ENCODE results near the gene HMCN2.

HMCN2 gene

DNA sequence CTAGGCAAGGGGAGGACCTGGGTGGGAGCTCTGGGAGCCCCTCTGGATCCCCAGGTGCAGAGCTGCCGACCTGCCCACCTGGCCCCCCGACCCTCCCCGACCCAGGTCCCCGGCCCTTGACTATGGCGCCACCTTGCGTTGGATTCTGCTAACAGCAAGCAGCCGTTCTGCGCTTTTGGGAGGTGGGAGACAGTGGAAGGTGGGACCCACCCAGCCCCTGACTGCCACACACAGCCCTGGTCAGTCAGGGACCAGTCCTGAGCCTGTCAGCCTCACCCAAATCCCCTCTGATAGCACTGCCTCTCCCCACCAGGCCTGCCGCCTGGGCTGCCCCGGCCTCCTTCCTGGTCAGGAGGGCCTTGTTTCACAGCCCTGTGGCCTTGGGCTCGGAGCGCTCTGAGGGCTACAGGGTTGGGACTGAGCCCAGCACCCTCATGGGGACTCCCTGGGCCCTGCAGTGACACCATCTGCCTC lies 77.9 kb downstream of the HMCN2 start:
- peak; percentile 8 to 24 (median 12) for DNase-seq (ENCODE audit: low read depth in 2 of 3, low spot score in 1 of 3)

DNA sequence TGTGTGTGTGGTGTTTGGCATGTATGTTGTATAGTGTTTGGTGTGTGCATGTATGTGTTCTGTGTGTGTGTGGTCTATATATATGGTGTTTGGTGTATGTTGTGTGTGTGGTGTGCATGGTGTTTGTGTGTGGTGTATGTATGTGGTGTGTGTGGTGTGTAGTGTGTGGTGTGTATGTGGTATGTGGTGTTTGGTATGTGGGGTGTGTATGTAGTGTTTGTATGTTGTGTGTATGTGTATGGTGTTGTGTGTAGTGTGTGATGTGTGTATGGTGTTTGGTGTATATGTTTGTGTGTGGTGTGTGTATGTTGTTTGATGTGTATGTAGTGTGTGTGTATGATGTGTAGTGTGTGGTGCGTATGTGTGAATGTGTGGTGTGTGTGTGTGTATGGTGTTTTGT lies 78.8 kb downstream of the HMCN2 start:
- no peak for DNase-seq (ENCODE audit: low read depth in 2 of 3, low spot score in 1 of 3)

DNA sequence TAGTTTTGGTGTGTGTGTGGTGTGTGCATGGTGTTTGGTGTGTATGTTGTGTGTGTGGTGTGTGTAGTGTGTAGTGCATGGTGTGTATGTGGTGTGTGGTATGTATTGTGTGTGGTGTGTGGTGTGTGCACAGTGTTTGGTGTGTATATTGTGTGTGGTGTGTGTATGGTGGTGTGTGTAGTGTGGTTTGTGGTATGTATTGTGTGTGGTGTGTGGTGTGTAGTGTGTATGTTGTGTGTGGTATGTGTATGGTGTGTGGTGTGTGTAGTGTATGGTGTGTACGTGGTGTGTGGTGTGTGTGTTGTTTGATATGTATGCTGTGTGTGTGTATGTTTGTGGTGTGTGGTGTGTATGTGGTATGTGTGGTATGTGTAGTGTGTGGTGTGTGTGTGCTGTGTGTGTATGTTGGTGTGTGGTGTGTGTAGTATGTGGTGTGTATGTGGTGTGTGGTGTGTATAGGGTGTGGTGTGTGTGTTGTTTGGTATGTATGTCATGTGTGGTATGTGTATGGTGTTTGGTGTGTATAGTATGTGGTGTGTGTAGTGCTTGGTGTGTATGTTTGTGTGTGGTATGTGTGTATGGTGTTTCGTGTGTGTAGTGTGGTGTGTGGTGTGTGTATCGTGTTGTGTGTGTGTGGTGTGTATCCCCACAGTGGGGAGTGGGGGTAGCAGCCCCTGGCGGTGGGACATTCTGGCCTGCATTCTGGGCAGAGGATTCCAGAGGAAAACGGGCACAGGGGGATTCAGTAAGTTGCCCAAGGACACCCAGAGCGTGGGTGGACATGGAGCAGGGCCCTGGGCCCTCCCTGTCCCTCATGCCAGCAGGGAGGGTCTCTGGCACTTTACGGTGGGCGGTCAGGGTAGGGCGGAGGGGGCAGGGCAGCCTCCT lies 79.7 kb downstream of the HMCN2 start:
- no peak for DNase-seq (ENCODE audit: low read depth in 2 of 3, low spot score in 1 of 3)

DNA sequence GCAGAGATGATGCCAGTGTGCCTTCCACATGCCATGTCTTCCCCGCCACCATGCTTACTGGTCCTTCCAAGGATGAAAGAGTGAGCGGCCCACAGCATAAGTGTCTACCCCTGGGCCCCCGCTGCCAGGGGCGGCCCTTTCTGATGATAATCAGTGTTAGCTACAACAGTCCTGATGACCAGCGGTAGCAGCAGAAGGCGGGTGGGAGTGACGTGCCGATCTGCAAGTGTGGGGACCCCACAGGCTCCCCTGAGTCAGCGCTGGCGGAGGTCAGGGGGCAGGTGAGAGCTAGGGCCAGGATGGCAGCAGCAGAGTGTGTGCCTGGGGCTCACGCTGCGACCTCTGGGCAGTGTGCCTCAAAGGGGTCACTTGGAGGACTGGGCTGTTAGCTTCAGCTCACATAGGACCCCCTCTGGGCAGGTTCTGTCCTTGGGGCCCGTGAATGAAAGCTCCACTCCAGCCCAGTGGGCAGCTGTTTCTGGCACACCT lies 80.4 kb downstream of the HMCN2 start:
- DNase-seq (ENCODE audit: low read depth in 2 of 3, low spot score in 1 of 3) = no peak

DNA sequence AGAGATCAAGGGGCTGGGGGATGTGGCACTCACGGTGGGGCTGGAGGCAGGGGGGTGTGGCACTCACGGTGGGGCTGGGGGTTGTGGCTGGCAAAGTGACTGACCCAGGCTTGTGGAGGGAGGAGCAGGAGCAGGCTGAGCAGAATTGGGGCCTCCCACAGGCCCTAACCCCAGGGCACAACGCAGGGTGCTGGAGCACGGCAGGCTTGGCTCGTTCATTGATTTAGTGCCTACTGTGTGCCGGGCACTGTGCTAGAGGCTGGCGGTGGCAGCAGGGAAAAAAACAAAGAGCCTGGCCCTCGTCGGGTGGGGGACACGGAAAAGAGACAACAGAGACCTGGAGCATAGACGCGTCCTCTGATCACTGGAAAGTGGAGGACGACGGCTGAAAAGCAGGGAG lies 80.9 kb downstream of the HMCN2 start:
- no peak for DNase-seq (ENCODE audit: low read depth in 2 of 3, low spot score in 1 of 3)

DNA sequence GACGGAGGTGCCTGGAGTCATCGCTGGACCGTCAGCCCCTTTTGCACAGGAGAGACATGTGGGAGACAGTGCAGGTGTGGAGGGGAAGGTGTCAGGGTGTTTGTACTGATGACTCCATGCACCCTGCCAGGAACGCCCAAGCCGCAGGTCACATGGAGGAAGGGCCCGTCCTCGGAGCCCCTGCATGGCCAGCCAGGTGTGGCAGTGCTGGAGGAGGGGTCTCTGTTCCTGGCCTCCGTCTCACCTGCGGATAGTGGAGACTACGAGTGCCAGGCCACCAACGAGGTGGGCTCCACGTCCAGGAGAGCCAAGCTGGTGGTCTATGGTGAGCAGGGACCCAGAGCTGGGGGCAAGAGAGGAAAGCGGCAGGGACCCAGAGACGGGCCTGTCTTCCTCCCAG lies 81.5 kb downstream of the HMCN2 start:
- no peak for DNase-seq (ENCODE audit: low read depth in 2 of 3, low spot score in 1 of 3)

DNA sequence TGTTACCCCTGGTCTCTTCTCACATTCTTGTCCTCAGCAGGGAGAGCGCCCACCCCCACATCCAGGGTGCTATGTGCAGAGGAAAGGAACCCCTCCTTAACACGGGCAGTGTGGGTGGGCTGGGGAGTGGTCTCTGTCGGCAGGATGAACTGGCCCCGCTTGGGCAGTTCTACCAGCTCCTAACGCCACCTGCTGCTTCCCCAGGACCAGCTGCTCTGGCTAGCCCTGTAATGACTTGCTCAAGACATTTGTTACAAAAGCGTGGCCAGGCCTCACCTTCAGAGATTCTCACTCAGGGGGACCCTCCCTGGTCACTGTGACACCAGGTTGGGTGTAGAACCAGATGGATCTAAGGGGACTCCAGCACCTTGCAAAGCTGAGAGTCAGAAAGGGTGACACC lies 82.4 kb downstream of the HMCN2 start:
- no peak for DNase-seq (ENCODE audit: low read depth in 2 of 3, low spot score in 1 of 3)

DNA sequence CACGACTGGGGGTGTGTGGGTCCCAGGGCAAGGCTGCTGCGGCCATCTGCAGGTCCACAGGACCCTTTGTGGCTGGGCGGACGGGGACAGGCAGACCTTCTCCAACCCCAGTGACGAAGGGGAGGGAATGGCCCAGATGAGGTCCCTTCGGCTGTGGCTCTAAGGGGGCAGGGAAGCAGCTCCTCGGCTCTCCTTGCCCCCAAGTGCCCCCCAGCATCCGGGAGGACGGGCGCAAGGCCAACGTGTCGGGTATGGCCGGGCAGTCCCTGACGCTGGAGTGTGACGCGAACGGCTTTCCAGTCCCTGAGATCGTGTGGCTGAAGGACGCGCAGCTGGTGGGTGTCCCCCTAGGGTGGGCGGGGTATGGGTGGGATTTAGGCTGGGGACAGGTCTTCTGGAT lies 82.8 kb downstream of the HMCN2 start:
- DNase-seq (ENCODE audit: low read depth in 2 of 3, low spot score in 1 of 3) = no peak

DNA sequence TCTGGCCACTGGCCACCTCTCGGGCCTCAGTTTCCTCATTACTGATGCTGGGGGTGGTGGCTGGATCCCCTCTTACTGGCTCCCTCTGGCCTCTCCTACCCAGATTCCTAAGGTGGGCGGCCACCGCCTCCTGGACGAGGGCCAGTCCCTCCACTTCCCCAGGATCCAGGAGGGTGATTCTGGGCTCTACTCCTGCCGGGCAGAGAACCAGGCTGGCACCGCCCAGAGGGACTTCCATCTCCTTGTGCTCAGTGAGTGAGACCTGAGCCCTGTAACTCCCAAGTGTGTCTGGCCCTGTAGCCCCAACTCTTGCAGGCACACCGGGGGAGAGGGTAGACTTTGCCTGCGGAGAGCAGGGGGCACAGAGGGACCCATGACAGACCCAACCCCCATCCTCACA lies 83.3 kb downstream of the HMCN2 start:
- no peak for DNase-seq (ENCODE audit: low read depth in 2 of 3, low spot score in 1 of 3)

DNA sequence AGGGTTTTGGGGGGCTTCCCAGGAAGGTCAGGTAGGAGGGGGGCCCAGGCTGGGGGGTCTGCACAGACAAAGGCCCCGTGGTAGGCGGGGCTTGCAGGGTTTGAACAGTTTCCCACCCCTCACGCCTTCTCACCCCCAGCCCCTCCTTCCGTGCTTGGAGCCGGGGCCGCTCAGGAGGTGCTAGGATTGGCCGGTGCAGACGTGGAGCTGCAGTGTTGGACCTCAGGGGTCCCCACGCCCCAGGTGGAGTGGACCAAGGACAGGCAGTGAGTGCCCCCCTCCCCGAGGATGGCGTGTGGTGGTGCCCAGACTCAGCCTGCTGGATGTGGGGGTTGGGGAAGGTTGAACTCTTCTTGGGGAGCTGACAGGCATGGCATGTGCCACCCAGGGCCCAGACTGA lies 83.8 kb downstream of the HMCN2 start:
- no peak for DNase-seq (ENCODE audit: low read depth in 2 of 3, low spot score in 1 of 3)

DNA sequence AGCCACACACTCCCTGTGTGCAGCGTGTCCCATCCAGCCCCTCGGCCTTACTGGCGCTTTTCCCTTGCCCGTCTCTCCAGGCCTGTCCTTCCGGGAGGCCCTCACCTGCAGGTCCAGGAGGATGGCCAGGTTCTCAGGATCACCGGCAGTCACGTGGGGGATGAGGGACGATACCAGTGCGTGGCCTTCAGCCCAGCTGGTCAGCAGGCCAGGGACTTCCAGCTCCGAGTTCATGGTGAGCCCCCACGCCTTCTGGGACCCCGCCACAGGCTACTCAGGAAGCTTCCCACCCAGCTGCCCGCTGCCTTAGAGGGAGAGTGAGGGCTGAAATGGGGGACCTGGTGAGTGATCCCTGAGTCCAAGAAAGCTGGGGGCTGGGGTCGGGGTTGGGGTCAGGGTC lies 85.8 kb downstream of the HMCN2 start:
- DNase-seq (ENCODE audit: low read depth in 2 of 3, low spot score in 1 of 3) = no peak

DNA sequence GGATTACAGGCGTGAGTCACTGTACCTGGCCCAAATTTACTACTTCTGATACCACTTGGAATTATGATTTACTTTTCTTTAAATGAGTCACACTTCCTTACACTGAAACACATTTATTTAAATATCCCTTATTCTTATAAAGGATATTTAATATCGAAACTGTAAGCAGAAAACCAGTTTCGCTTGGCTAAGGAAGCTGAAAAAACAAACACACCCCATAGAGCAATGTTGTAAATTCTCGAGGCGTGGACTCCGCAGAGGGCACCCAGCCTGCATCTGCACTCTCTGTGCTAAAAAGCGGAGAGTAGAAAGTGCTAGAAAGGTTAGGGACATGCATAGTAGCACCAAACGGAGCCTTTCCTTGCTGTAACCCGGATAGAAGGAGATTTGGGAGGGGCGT lies 86.5 kb downstream of the HMCN2 start:
- DNase-seq (ENCODE audit: low read depth in 2 of 3, low spot score in 1 of 3) = no peak

DNA sequence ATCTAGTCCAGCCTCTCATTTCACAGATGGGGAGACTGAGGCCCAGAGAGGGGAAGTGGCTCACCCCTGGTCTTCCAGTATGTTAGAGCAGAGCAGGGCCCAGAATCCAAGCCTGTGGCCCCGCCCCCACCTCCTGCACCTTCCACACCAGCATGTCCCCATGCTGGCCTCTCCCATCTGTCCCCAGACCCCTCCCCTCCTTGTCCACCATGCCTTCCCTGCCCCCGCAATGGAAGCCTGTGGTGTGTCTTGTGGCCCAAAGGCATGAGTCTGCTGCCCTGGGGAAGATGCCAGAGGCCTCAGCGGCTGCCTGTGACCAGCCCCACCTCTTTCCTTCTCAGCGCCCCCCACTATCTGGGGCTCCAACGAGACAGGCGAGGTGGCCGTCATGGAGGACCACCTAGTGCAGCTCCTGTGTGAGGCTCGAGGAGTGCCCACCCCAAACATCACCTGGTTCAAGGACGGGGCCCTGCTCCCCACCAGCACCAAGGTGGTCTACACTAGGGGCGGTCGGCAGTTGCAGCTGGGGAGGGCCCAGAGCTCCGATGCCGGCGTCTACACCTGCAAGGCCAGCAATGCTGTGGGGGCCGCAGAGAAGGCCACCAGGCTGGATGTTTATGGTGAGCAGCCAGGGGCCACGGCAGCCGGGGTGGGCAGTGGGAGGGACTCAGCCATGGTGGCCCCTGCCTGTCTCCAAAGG lies 87.2 kb downstream of the HMCN2 start:
- DNase-seq (ENCODE audit: low read depth in 2 of 3, low spot score in 1 of 3) = no peak

DNA sequence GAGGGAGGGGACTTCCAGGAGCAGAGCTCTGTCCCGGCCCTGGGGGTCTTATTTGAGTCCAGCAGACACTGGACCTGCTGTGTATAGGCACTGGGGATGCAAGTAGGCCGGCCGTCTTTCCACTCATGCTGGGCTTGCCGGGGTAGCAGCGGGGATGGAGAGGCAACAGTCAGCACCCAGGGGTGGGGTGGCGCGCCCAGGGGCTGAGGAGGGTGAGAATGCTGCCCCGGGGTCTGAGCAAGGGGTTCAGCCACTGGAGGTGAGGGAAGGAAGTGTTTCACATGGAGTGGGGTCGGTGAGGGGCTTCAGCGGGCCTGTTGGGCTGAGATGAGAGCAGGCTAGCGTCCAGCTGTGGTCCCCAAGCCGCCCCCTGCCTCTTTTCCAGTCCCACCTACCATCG lies 88.8 kb downstream of the HMCN2 start:
- DNase-seq (ENCODE audit: low read depth in 2 of 3, low spot score in 1 of 3) = no peak

DNA sequence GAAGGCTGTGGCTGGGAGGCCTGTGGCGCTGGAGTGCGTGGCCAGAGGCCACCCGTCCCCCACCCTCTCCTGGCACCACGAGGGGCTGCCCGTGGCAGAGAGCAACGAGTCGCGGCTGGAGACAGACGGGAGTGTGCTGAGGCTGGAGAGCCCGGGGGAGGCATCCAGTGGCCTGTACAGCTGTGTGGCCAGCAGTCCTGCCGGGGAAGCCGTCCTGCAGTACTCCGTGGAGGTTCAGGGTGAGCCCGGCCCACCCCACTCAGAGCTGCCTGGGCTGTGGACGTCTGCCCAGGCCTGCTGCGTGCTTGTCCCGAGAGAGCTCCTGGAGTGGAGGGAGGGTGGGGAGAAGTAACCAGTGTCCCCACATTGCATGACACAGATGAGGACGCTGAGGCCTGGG lies 89.2 kb downstream of the HMCN2 start:
- DNase-seq (ENCODE audit: low read depth in 2 of 3, low spot score in 1 of 3) = no peak

DNA sequence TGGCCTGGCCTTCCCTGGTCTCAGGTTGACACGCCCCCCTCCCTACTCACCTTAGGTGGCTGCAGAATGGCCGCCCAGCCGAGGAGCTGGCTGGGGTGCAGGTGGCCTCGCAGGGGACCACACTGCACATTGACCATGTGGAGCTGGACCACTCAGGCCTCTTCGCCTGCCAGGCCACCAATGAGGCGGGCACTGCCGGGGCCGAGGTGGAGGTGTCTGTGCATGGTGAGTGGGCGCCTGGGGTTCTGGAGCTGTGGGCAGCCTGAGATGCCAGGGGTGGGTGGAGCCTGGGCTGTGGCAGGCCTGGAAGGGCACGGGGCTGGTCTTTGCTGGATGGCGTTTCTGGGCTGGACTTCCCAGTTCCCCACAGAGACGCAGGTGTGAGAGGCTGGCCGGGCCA lies 90.5 kb downstream of the HMCN2 start:
- DNase-seq (ENCODE audit: low read depth in 2 of 3, low spot score in 1 of 3) = no peak

DNA sequence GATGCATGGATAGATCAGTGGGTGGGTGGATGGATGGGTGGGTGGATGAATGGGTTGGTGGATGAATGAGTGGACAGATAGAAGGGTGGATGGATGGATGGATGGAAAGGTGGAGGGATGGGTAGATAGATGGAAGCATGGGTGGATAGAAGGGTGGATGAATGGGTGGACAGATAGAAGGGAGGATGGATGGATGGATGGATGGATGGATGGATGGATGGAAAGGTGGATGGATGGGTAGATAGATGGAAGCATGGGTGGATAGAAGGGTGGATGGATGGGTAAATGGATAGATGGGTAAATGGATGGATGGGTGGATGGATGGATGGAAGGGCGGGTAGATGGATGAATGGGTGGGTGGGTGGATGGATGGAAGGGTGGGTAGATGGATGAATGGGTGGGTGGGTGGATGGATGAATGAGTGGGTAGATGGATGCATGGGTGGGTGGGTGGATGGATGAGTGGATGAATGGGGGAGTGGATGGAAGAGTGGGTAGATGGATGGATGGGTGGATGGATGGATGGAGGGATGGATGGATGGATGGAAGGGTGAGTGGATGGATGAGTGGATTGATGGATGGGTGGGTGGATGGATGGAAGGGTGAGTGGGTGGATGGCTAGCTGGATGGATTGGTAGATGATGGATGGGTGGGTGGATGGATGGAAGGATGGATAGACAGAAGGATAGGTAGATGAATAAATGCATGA lies 91.5 kb downstream of the HMCN2 start:
- DNase-seq (ENCODE audit: low read depth in 2 of 3, low spot score in 1 of 3) = no peak

DNA sequence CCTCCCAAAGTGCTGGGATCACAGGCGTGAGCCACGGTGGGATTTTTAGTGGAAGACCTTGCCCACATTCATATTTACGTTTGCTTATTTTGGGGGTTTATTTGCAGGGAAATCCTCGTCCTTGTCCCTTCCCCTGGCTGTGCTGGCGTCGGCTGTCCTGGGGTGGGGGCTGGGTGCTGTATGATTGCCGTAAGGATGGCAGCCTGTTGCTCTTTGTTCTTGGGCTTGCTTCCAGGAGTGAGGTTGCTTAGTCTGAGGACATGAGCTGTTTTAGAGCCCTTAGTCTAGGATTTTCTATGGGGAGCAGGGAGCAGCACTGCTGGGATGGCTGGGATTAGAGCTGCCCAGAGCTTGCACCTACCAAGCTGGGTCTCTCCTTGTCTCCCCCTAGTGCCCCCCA lies 93.4 kb downstream of the HMCN2 start:
- no peak for DNase-seq (ENCODE audit: low read depth in 2 of 3, low spot score in 1 of 3)

DNA sequence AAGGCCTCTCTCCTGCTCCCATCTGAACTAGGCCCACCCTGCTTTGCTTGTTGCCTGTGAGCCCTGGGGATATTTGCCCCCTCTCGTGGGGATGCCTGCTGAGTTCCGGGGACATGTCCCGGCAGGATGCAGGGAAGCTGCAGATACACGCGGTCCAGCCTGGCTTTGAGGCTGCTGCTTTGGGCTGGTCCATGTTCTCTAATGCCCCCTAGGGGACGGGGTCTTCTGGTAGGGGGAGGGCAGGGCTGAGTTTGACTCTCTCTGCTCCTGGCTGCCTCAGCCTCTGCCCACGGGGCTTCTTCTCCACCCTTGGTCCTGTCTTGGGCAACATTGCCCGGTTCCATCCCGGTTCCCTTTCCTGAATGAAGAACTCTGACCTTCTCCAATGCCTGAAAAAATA lies 94.3 kb downstream of the HMCN2 start:
- no peak for DNase-seq (ENCODE audit: low read depth in 2 of 3, low spot score in 1 of 3)

DNA sequence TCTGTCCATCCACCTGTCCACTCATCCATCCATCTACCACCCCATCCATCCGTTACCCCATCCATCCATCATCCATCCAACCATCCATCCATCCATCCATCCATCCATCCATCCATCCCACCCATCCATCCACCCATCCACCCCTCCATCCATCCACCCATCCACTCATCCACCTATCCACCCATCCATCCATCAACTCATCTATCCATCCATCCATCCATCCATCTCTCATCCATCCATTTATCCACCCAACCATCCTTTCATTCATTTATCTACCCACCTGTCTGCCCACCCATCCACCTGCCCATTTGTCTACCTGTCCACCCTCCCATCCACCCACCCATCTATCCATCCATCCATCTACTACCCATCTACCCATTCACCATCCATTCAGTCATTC lies 95.1 kb downstream of the HMCN2 start:
- DNase-seq (ENCODE audit: low read depth in 2 of 3, low spot score in 1 of 3) = no peak

DNA sequence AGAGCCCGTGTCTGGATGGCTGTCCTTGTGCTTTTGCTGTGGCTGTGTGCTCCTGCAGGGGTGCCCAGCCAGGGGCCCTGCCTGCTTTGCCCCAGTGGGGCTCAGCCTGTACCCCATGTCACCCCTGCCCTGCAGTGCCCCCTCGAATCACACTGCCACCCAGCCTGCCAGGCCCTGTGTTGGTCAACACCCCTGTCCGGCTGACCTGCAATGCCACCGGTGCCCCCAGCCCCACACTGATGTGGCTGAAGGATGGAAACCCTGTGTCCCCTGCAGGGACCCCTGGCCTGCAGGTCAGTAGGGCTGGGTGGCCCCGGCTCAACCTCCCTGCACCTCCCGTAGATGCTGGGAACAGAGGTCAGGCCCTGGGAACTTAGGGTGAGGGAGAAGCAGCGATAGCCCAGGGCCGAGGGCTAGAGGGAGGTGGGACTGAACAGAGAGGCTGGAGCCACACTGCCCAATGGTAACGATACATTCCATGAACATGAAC lies 96.4 kb downstream of the HMCN2 start:
- DNase-seq (ENCODE audit: low read depth in 2 of 3, low spot score in 1 of 3) = no peak

DNA sequence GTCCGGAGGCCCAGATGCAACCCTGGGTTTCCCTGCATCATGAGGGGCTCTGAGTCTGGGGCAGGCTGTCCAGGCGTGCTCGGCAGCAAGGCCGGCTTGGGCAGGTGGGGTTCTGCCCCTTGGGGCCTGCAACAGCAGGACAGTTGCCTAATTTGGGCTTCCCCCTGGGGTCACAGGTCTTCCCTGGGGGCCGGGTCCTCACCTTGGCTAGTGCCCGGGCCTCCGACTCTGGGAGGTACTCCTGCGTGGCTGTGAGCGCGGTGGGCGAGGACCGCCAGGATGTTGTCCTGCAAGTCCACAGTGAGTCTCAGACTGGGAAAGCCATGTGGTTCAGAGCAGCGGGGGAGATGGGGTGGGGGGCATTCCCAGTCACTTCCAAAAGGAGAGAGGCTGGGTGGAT lies 97.1 kb downstream of the HMCN2 start:
- DNase-seq (ENCODE audit: low read depth in 2 of 3, low spot score in 1 of 3) = no peak

Data from stimulated activated CD4-positive, alpha-beta T cell treated with anti-CD3 and anti-CD28 coated beads, Interleukin-12 subunit alpha, Interleukin-12 subunit beta, amount 100 ng/mL, for 48 hours (primary cell).